CD4-positive, alpha-beta T cell (primary cell): ENCODE results near the gene OR4S2. TPM values are rescaled to one million over a fixed set of nuclear protein-coding genes. Genes with fewer than 3 reads are reported as not detected.

Source experiments
- ATAC-seq: fragments of 200-7000 bp; cut with Tn5 transposase; one replicate; pipeline ENCODE4 v1.10.0; 2022; ENCODE audit warnings: mild to moderate bottlenecking; ENCODE audit not compliant: poor library complexity
- CTCF ChIA-PET: fragments of 350-600 bp; sonication (Branson Sonifier 250); formaldehyde crosslinking; loops from one replicate; lab custom pipeline; 2021; ENCODE audit warnings: antibody characterized with exemption, inconsistent platforms; lab: Charles Lee
- POLR2A ChIA-PET: fragments of 350-600 bp; sonication (Branson Sonifier 250); formaldehyde crosslinking; loops from one replicate; lab custom pipeline; 2021; ENCODE audit warnings: antibody characterized with exemption, inconsistent platforms; lab: Charles Lee
- DNase-seq, 14 experiments: peaks; one replicate each; pipeline ENCODE4 v3.0.0-alpha.2; 2013 to 2020; ENCODE audit warnings: mixed read lengths in 2 of 14
- H3K27ac ChIP-seq, 2 donors: one replicate each; pipeline versions ENCODE4 v1.5.1 to v1.7.0; 2013; ENCODE audit warnings: low read length in 2 of 2, low read depth in 1 of 2, mild to moderate bottlenecking in 1 of 2
- H3K27me3 ChIP-seq, 2 experiments: 1 replicate in 1 of 2; 2 replicates in 1 of 2; pipeline versions ENCODE4 v1.6.1 to v1.7.0; 2013; ENCODE audit warnings: low read length in 2 of 2, control low read depth in 1 of 2, mild to moderate bottlenecking in 1 of 2, moderate library complexity in 1 of 2; ENCODE audit not compliant: insufficient read depth in 2 of 2, control insufficient read depth in 1 of 2
- H3K36me3 ChIP-seq: one replicate; pipeline ENCODE4 v1.6.1; 2013; ENCODE audit warnings: low read length, control low read depth; ENCODE audit not compliant: insufficient read depth
- H3K4me1 ChIP-seq: one replicate; pipeline ENCODE4 v1.6.1; 2013; ENCODE audit warnings: low read length, control low read depth; ENCODE audit not compliant: insufficient read depth
- H3K4me3 ChIP-seq: one replicate; pipeline ENCODE4 v1.5.1; 2013; ENCODE audit warnings: mild to moderate bottlenecking, low read length, moderate library complexity
- H3K9me3 ChIP-seq, 2 experiments: 1 replicate in 1 of 2; 2 replicates in 1 of 2; pipeline versions ENCODE4 v1.6.1 to v1.7.0; 2013; ENCODE audit warnings: low read length in 2 of 2, mild to moderate bottlenecking in 2 of 2, control low read depth in 1 of 2, moderate library complexity in 1 of 2; ENCODE audit not compliant: control insufficient read depth in 1 of 2, insufficient read depth in 1 of 2
- H3K27ac Mint-ChIP-seq: one replicate; pipeline ENCODE4 v1.8.0; 2020; ENCODE audit warnings: mixed read lengths
- H3K27me3 Mint-ChIP-seq: one replicate; pipeline ENCODE4 v1.8.0; 2021; ENCODE audit warnings: mixed read lengths
- H3K36me3 Mint-ChIP-seq: one replicate; pipeline ENCODE4 v1.8.0; 2021; ENCODE audit warnings: low read depth, mixed read lengths
- H3K4me1 Mint-ChIP-seq: one replicate; pipeline ENCODE4 v1.8.0; 2021; ENCODE audit warnings: low read depth, mixed read lengths
- H3K4me3 Mint-ChIP-seq: one replicate; pipeline ENCODE4 v1.8.0; 2020; ENCODE audit warnings: mild to moderate bottlenecking, mixed read lengths
- H3K9me3 Mint-ChIP-seq: one replicate; pipeline ENCODE4 v1.8.0; 2020; ENCODE audit warnings: mixed read lengths
- CTCF ChIP-seq: fragments of 200-600 bp; IDR thresholded peaks from one replicate; pipeline ENCODE4 v1.8.0; 2022; ENCODE audit warnings: antibody characterized with exemption, mild to moderate bottlenecking
- intact Hi-C, 2 experiments: fragments of 100-400 bp; cut with DNase I in 1 of 2; cut with micrococcal nuclease in 1 of 2; formaldehyde crosslinking; loops; one replicate each; pipeline versions ENCODE4 v1.15.1 to v1.9.0; 2023 to 2025; cut with DNase I, micrococcal nuclease
- total RNA-seq, 174 experiments: library from RNA in 2 of 174; stranded (reverse) in 2 of 174; gene quantifications; one replicate each; pipeline ENCODE4 v1.2.3 and lab custom pipeline; 2021 to 2026

OR4S2 gene
- total RNA-seq, 2 experiments from 2014 or later = not detected

- no peaks in the 10 kb centered on the region for H3K36me3 Mint-ChIP-seq
- no peaks in the 10 kb centered on the region for H3K36me3 ChIP-seq
- CTCF ChIA-PET = no interaction called here
- no peaks in the 10 kb centered on the region for H3K27me3 ChIP-seq
- no peak for DNase-seq
- no peak overlapping the region for H3K27ac Mint-ChIP-seq
- H3K9me3 Mint-ChIP-seq = peaks cover 14% of the 10 kb centered on the region
- POLR2A ChIA-PET = no interaction called here
- no peaks in the 10 kb centered on the region for H3K4me1 Mint-ChIP-seq
- H3K27ac ChIP-seq = no peak overlapping the region
- H3K4me3 Mint-ChIP-seq = no peak overlapping the region
- no peak overlapping the region for H3K4me3 ChIP-seq
- H3K27me3 Mint-ChIP-seq = no peaks in the 10 kb centered on the region
- no peak for ATAC-seq
- H3K4me1 ChIP-seq = no peaks in the 10 kb centered on the region
- intact Hi-C loops = no loop called here
- peaks cover 0 to 14% of the 10 kb centered on the region in 2 experiments for H3K9me3 ChIP-seq
- no peak for TF ChIP-seq CTCF
Measured at GRCh38 chr11:55701429-55701828, 53.3 kb downstream of the OR4S2 start.

Other genes with a start within 250 kb of the OR4S2 start
- gene OR4C15, start 93.9 kb upstream of the OR4S2 start, total RNA-seq = not detected
- not detected for gene OR4C16, start 76.2 kb upstream of the OR4S2 start, total RNA-seq
- not detected for gene OR4C11, start 40.7 kb upstream of the OR4S2 start, total RNA-seq
- not detected for gene OR4P4, start 13.2 kb upstream of the OR4S2 start, total RNA-seq
- gene OR4C6, start 13.9 kb downstream of the OR4S2 start, total RNA-seq = not detected
- not detected for gene OR5D13, start 125.1 kb downstream of the OR4S2 start, total RNA-seq
- gene OR5D14, start 147.2 kb downstream of the OR4S2 start, total RNA-seq = not detected
- gene OR5L1, start 163.0 kb downstream of the OR4S2 start, total RNA-seq = not detected
- gene OR5D18, start 171.3 kb downstream of the OR4S2 start, total RNA-seq = not detected
- not detected for gene OR5L2, start 178.9 kb downstream of the OR4S2 start, total RNA-seq
- gene OR5D16, start 190.4 kb downstream of the OR4S2 start, total RNA-seq = not detected
- not detected for gene TRIM51, start 235.0 kb downstream of the OR4S2 start, total RNA-seq